HepG2 (cell line): ENCODE results near the gene ATG5. TPM values are rescaled to one million over a fixed set of nuclear protein-coding genes. Genes with fewer than 3 reads are reported as not detected.

Experiments
- CBFB ChIP-seq: sonication (generic); formaldehyde crosslinking; IDR thresholded peaks from 2 replicates; pipeline ENCODE4 v1.4.0; 2020; ENCODE audit warnings: missing genetic modification reagents
- NFYC ChIP-seq: IDR thresholded peaks from 2 replicates; pipeline ENCODE4 v1.6.1; 2016; ENCODE audit warnings: missing genetic modification reagents, missing compliant biosample characterization
- U2AF1 ChIP-seq: fragments of 200-400 bp; formaldehyde crosslinking; optimal IDR thresholded peaks from 2 replicates; pipeline ENCODE3; 2017; ENCODE audit warnings: mild to moderate bottlenecking, low read depth, low read length
- polyA plus RNA-seq, 8 experiments: library from polyadenylated mRNA; depleted of rRNA in 3 of 8; stranded (reverse) in 7 of 8; unstranded in 1 of 8; fragments of >200 nt; fragmentation: Illumina TruSeq in 4 of 8; extraction: Trizol in 4 of 8; gene quantifications; 2 replicates each; pipeline versions ENCODE4 v1.2.1 to v1.2.3, GENCODE V29; 2011 to 2016; ENCODE audit warnings: low read depth in 4 of 8, missing spikeins in 1 of 8, mixed read lengths in 1 of 8; ENCODE audit not compliant: insufficient read depth in 1 of 8
- total RNA-seq, 5 experiments: library from RNA; depleted of rRNA; stranded (reverse); fragments of >200 nt; fragmentation: Illumina TruSeq; extraction: Trizol; gene quantifications; 2 replicates each; pipeline ENCODE4 v1.2.3, GENCODE V29; 2016; ENCODE audit warnings: low read depth in 1 of 5
- TF ChIP-seq, protein P1 (sequence below): sonication (generic); formaldehyde crosslinking; IDR thresholded peaks from 2 replicates; pipeline ENCODE4 v1.4.0; 2020; ENCODE audit warnings: missing genetic modification reagents
- TF ChIP-seq, protein P2 (sequence below): sonication (generic); formaldehyde crosslinking; IDR thresholded peaks from 2 replicates; pipeline ENCODE4 v1.5.0; 2020; ENCODE audit warnings: mild to moderate bottlenecking, missing genetic modification reagents
- TF ChIP-seq, protein P3 (sequence below): sonication (generic); formaldehyde crosslinking; IDR thresholded peaks from 2 replicates; pipeline ENCODE4 v1.5.1; 2020; ENCODE audit warnings: mild to moderate bottlenecking, missing genetic modification reagents, borderline replicate concordance

The ATG5 gene
- total and polyA plus RNA-seq, 2 of the 13 experiments (the other 11 are each of a cell fraction or from before 2014, with no cell fraction given) = 21.3 to 48.0 TPM

DNA sequence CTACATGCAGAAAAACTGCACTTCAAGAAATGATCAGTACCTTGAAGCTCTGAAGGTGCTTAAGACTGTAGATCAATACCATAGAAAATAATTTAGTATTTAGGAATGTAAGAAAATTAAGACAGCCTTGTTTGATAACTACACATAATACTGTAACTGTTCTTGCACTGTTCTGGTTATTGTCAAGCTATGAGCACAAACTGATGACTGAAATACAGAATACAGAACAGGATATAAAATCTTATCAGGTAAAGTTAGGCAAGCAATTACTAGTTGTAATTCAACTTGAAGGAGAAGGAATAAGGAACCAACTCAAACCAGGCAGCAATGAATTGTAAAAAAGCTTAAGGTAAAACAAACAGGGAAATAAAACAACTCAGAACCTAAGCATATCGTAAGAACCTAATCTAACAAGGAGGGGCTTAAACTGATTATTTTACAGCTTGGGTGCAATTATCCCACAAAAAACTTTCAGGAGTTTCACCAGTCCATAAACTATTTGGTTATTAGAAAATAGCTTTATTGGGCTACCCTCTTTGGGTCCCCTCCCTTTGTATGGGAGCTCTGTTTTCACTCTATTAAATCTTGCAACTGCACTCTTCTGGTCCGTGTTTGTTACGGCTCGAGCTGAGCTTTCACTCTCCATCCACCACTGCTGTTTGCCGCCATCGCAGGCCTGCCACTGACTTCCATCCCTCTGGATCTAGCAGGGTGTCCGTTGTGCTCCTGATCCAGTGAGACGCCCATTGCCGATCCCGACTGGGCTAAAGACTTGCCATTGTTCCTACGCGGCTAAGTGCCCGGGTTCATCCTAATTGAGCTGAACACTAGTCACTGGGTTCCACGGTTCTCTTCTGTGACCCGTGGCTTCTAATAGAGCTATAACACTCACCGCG is 97.7 kb downstream of the ATG5 start (continued):
- TF ChIP-seq, protein P1, sequence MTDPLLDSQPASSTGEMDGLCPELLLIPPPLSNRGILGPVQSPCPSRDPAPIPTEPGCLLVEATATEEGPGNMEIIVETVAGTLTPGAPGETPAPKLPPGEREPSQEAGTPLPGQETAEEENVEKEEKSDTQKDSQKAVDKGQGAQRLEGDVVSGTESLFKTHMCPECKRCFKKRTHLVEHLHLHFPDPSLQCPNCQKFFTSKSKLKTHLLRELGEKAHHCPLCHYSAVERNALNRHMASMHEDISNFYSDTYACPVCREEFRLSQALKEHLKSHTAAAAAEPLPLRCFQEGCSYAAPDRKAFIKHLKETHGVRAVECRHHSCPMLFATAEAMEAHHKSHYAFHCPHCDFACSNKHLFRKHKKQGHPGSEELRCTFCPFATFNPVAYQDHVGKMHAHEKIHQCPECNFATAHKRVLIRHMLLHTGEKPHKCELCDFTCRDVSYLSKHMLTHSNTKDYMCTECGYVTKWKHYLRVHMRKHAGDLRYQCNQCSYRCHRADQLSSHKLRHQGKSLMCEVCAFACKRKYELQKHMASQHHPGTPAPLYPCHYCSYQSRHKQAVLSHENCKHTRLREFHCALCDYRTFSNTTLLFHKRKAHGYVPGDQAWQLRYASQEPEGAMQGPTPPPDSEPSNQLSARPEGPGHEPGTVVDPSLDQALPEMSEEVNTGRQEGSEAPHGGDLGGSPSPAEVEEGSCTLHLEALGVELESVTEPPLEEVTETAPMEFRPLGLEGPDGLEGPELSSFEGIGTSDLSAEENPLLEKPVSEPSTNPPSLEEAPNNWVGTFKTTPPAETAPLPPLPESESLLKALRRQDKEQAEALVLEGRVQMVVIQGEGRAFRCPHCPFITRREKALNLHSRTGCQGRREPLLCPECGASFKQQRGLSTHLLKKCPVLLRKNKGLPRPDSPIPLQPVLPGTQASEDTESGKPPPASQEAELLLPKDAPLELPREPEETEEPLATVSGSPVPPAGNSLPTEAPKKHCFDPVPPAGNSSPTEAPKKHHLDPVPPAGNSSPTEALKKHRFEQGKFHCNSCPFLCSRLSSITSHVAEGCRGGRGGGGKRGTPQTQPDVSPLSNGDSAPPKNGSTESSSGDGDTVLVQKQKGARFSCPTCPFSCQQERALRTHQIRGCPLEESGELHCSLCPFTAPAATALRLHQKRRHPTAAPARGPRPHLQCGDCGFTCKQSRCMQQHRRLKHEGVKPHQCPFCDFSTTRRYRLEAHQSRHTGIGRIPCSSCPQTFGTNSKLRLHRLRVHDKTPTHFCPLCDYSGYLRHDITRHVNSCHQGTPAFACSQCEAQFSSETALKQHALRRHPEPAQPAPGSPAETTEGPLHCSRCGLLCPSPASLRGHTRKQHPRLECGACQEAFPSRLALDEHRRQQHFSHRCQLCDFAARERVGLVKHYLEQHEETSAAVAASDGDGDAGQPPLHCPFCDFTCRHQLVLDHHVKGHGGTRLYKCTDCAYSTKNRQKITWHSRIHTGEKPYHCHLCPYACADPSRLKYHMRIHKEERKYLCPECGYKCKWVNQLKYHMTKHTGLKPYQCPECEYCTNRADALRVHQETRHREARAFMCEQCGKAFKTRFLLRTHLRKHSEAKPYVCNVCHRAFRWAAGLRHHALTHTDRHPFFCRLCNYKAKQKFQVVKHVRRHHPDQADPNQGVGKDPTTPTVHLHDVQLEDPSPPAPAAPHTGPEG = no peak
- TF ChIP-seq, protein P2, sequence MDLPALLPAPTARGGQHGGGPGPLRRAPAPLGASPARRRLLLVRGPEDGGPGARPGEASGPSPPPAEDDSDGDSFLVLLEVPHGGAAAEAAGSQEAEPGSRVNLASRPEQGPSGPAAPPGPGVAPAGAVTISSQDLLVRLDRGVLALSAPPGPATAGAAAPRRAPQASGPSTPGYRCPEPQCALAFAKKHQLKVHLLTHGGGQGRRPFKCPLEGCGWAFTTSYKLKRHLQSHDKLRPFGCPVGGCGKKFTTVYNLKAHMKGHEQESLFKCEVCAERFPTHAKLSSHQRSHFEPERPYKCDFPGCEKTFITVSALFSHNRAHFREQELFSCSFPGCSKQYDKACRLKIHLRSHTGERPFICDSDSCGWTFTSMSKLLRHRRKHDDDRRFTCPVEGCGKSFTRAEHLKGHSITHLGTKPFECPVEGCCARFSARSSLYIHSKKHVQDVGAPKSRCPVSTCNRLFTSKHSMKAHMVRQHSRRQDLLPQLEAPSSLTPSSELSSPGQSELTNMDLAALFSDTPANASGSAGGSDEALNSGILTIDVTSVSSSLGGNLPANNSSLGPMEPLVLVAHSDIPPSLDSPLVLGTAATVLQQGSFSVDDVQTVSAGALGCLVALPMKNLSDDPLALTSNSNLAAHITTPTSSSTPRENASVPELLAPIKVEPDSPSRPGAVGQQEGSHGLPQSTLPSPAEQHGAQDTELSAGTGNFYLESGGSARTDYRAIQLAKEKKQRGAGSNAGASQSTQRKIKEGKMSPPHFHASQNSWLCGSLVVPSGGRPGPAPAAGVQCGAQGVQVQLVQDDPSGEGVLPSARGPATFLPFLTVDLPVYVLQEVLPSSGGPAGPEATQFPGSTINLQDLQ (CRISPR knock-in tag) = no peak
- TF ChIP-seq CBFB (CRISPR knock-in tag) (no peak), U2AF1 (no peak), NFYC (CRISPR knock-in tag) (no peak)
- TF ChIP-seq, protein P3, sequence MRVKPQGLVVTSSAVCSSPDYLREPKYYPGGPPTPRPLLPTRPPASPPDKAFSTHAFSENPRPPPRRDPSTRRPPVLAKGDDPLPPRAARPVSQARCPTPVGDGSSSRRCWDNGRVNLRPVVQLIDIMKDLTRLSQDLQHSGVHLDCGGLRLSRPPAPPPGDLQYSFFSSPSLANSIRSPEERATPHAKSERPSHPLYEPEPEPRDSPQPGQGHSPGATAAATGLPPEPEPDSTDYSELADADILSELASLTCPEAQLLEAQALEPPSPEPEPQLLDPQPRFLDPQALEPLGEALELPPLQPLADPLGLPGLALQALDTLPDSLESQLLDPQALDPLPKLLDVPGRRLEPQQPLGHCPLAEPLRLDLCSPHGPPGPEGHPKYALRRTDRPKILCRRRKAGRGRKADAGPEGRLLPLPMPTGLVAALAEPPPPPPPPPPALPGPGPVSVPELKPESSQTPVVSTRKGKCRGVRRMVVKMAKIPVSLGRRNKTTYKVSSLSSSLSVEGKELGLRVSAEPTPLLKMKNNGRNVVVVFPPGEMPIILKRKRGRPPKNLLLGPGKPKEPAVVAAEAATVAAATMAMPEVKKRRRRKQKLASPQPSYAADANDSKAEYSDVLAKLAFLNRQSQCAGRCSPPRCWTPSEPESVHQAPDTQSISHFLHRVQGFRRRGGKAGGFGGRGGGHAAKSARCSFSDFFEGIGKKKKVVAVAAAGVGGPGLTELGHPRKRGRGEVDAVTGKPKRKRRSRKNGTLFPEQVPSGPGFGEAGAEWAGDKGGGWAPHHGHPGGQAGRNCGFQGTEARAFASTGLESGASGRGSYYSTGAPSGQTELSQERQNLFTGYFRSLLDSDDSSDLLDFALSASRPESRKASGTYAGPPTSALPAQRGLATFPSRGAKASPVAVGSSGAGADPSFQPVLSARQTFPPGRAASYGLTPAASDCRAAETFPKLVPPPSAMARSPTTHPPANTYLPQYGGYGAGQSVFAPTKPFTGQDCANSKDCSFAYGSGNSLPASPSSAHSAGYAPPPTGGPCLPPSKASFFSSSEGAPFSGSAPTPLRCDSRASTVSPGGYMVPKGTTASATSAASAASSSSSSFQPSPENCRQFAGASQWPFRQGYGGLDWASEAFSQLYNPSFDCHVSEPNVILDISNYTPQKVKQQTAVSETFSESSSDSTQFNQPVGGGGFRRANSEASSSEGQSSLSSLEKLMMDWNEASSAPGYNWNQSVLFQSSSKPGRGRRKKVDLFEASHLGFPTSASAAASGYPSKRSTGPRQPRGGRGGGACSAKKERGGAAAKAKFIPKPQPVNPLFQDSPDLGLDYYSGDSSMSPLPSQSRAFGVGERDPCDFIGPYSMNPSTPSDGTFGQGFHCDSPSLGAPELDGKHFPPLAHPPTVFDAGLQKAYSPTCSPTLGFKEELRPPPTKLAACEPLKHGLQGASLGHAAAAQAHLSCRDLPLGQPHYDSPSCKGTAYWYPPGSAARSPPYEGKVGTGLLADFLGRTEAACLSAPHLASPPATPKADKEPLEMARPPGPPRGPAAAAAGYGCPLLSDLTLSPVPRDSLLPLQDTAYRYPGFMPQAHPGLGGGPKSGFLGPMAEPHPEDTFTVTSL = no peak
